Raji (cell line): ENCODE data around the gene CGREF1.

Experiments
- POLR2A ChIP-seq: IDR thresholded peaks from 2 replicates; pipeline ENCODE4 v1.6.1; 2011; ENCODE audit warnings: low read depth, low read length, control low read depth; ENCODE audit not compliant: insufficient read depth

The CGREF1 gene

DNA sequence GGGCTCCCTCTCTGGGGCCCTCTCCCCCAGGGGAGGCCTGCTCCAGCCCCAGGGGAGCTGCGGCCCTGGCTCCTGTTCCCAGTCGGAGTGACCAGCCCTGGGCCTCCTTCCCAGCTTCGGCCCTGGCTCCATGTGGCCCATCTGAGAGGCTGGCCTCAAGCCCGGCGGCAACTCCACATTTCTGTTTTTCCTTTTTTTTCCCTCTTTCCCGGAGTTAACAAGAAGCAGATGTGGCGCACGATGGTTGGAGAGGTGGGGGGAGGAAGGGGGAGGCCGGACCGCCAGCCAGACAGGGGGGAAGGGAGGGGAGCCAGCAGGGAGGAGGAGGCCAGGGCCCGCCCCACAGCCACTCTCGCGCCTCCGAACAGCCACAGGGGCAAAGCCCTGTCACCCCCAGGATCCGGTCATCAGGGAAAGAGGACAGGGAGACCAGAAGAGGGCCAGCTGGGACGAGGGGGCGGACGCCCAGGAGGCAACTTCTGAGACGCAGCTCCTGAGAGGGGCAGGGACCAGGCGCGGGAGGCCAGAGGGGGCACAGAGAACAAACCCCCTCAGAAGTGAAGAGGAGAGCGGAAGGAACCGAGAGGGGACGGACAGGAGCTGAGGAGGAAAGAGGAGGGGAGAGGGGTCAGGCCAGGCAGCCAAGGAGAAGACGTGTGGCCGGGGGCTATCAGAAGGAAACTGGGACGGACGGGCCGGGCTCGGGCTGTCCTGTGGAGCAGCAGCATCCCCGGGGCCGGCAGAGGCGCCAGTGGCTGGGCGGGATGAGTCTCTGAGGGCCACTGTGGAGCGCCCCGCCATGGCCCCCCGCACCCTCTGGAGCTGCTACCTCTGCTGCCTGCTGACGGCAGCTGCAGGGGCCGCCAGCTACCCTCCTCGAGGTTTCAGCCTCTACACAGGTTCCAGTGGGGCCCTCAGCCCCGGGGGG, 40.4 kb downstream of the CGREF1 start, which contains the start of gene EMILIN1:
Gene EMILIN1, plus strand, starts transcription at position 349 of the 928 bp plus-strand sequence. Its CDS starts 451 bp downstream, at position 800.
- TF ChIP-seq POLR2A, result no peak

GRCh38 chr2:27077231-27077630, 41.7 kb downstream of the CGREF1 start:
- TF ChIP-seq POLR2A, result no peak

- TF ChIP-seq POLR2A, result no peak
Observed at GRCh38 chr2:27076323-27076722, 42.6 kb downstream of the CGREF1 start.

GRCh38 chr2:27074738-27075565, 44.0 kb downstream of the CGREF1 start:
- TF ChIP-seq POLR2A, result no peak

DNA sequence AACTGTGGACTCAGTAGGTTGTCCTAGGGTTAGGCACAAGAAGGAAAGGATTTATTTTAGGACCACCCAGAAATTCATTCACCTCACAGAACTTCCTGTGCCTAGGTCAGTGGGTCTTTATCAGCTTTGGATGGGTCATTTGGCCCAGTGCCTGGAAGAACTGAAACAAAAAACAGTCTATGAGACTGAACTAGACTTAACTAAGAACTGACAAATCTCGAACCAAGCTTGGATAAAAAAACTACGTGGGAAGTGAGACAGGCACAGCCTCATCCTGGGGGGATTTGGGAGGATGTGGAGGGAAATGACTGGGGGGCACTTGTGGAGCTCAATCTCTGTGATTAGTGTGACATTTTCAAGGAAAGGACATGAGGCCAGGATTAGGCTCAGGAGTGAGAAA, 45.1 kb downstream of the CGREF1 start:
- no peak for TF ChIP-seq POLR2A

DNA sequence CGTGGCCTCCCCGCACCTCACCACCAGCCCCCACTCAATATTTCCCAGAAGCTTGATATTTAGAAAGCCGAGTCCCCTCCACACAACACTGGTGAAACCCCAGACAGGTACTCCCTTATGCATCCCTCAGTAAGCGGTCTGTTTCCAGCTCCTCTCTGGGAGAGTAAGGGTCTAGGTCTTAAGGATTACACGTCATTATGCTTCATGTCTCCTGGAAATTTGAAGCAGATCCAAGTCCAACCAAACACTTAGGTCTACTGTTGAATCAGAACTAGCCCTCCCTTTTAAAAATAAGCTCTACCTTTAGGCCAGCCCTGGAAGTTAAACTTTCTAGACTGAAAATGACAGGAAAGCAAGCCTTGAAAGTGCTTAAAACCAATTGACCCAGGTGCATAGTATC, 46.0 kb downstream of the CGREF1 start:
- TF ChIP-seq POLR2A, result no peak

DNA sequence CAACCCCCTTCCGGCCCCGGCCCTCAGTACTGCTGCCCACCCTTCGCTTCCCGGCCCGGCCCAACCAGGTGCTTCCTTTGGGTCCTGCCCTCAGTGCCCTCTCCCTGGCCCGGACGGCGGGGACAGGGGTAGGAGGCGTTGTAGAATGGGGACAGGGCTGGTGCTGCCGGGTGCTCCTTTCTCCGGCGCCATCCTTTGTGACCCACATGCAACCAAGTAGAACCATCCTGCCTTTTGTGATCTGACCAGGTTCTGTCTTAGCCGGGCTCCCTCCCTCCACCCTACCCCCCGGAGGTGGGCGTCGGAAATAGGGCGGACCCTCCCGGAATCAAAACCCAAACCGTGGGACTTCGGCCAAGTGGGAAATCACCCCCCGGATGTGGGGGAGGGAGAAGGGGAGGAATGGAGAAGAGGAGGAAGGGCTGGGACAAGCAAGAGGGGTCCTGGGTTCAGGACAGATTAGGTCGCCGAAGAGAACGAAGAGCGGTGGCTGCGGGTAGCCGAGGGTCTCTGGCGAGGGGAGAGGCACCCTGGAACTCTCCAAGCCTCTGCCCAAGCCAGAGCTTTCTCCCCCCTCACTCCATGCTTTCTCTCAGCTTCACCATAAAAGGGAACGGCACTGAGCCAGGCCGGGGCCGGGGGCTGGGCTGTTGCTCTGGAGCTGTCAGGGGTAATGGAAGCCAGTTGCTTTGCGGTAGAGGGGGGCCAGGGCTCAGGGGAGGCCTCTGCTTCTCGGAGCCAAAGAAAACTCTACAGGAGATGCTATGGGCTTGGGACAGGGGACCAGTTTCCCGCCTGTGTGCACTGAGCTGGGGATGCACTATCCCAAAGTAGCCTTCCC, 46.7 kb downstream of the CGREF1 start:
- no peak for TF ChIP-seq POLR2A

GRCh38 chr2:27071277-27071989, 47.5 kb downstream of the CGREF1 start, which contains the start of gene OST4:
Gene OST4 (minus strand): TSS chr2:27071654.
- peak; percentile 90 for TF ChIP-seq POLR2A

GRCh38 chr2:27070653-27071276, 48.2 kb downstream of the CGREF1 start:
- no peak for TF ChIP-seq POLR2A

GRCh38 chr2:27069961-27070618, 48.8 kb downstream of the CGREF1 start:
- TF ChIP-seq POLR2A, result no peak

DNA sequence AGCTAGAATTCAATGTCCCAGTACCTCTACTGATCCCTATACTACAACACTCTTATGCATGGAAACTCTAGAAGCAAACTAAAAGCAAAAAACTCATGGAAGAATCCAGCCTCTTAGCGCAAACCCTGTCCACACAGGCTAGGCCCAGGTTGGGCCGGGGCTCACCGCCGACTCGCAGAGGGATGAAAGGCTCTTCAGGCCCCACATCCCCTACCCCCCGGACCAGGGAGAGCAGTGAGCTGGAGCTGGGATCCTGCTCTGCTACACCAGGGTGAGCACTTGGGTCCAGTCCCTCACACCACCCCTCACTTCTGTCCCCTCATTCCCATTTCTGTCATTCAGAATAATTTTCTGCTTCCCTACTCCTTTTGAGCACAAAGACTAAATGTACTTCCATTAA, 49.5 kb downstream of the CGREF1 start:
- no peak for TF ChIP-seq POLR2A

DNA sequence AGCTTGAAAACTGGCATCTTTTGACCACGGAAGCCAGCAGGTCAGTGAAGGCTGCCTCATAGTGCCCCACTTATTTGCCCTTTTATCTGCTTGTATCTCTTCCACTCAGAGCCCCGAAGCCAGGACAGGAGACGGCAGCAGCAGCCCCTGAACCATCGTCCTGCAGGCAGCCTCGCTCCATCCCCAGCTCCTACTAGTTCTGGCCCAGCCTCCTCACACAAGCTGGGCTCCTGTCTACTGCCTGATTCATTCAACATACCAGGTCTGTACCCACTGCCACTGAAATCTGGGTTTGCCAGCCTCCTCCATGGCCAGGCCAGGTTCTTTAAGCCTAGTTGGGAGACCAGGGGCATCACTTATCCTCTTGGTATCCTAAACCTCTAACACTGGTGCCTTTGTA, 51.5 kb downstream of the CGREF1 start:
- TF ChIP-seq POLR2A, result no peak

DNA sequence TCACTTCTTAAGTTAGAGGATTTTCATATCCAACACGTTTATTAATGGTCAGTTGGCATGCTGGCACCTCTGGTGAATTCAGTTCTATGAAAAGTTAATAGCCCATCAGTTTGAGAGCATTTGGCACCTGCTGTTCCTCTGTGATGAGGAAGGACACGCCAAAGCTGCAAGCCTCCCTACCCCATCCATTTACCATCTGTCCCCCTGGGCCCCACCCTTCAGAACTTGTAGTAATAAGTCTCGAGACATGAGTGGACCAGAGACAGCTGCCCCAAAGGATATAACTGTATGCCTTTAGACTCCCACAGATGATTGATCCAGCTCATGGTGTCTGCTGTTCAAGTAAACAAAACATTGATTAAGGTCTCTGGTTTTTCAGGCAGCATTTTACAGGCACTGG, 53.8 kb downstream of the CGREF1 start:
- TF ChIP-seq POLR2A, result no peak
